ENCODE measurements around the gene POF1B.

POF1B gene

GRCh38 chrX:85379174-85379907, at the start of gene POF1B:
Gene POF1B, minus strand, starts transcription at chrX:85379665. Its CDS starts 211 bp downstream, at chrX:85379454.
- no peak for TF ChIP-seq CTCF (IDR thresholded peaks at IDR 0.05; ENCODE audit: insufficient read depth, missing control alignments)
- FAIRE-seq: no peak
- no peak for DNase-seq (ENCODE audit: insufficient read length, low spot score)

- FAIRE-seq (no peak), DNase-seq (ENCODE audit: insufficient read length, low spot score) (no peak)
Observed at GRCh38 chrX:85429066-85429465, 49.6 kb upstream of the POF1B start.

GRCh38 chrX:85419293-85419692, 39.8 kb upstream of the POF1B start:
- TF ChIP-seq CTCF (IDR thresholded peaks at IDR 0.05; ENCODE audit: insufficient read depth, missing control alignments): no peak

More at GRCh38 chrX:85429066-85429465, 49.6 kb upstream of the POF1B start:
- no peak for TF ChIP-seq CTCF (IDR thresholded peaks at IDR 0.05; ENCODE audit: insufficient read depth, missing control alignments)

GRCh38 chrX:85391878-85392238, 12.4 kb upstream of the POF1B start:
- DNase-seq (ENCODE audit: insufficient read length, low spot score) (no peak), FAIRE-seq (no peak)
- no peak for TF ChIP-seq CTCF (IDR thresholded peaks at IDR 0.05; ENCODE audit: insufficient read depth, missing control alignments)

More at GRCh38 chrX:85419293-85419692, 39.8 kb upstream of the POF1B start:
- DNase-seq (ENCODE audit: insufficient read length, low spot score): no peak
- FAIRE-seq: no peak

- no peak for DNase-seq (ENCODE audit: insufficient read length, low spot score)
- FAIRE-seq: no peak
- TF ChIP-seq CTCF (IDR thresholded peaks at IDR 0.05; ENCODE audit: insufficient read depth, missing control alignments): no peak
Observed at GRCh38 chrX:85391185-85391877, 11.9 kb upstream of the POF1B start.

- no peak for DNase-seq (ENCODE audit: insufficient read length, low spot score)
- no peak for TF ChIP-seq CTCF (IDR thresholded peaks at IDR 0.05; ENCODE audit: insufficient read depth, missing control alignments)
- FAIRE-seq: no peak
Observed at GRCh38 chrX:85381602-85382001, 2.1 kb upstream of the POF1B start.

- DNase-seq (ENCODE audit: insufficient read length, low spot score): no peak
- no peak for FAIRE-seq
- TF ChIP-seq CTCF (IDR thresholded peaks at IDR 0.05; ENCODE audit: insufficient read depth, missing control alignments): no peak
Observed at GRCh38 chrX:85378461-85378860, 1.0 kb downstream of the POF1B start.

Data from D721Med (cell line).